Inflammatory macrophage (primary cell): Measurements from ENCODE around the gene IMPA2.
"Not testable (repeated sequence)": the region's sequence is repeated elsewhere in the genome, so short reads cannot be mapped to it uniquely, and the experiment has no call there.

ENCODE experiments used
- DNase-seq, 2 donors: peaks; one replicate each; pipeline ENCODE4 v3.0.0-alpha.2; 2020 to 2022

Gene IMPA2

GRCh38 chr18:12052866-12053265 lies 71.6 kb downstream of the IMPA2 start:
- no peak for DNase-seq

- DNase-seq: peak; percentile 64 to 86
These were observed 72.0 kb downstream of the IMPA2 start for GRCh38 chr18:12053289-12053688.

GRCh38 chr18:12056034-12056883 lies 75.0 kb downstream of the IMPA2 start:
- no peak for DNase-seq

GRCh38 chr18:12056884-12057402 lies 75.6 kb downstream of the IMPA2 start:
- DNase-seq: no peak

GRCh38 chr18:12057419-12058039 lies 76.2 kb downstream of the IMPA2 start:
- no peak for DNase-seq

GRCh38 chr18:12059334-12060181 lies 78.3 kb downstream of the IMPA2 start:
- DNase-seq: no peak

- no peak for DNase-seq
These were observed 79.0 kb downstream of the IMPA2 start for GRCh38 chr18:12060182-12060870.

GRCh38 chr18:12061685-12062084 lies 80.4 kb downstream of the IMPA2 start:
- DNase-seq: no peak

- no peak for DNase-seq
These were observed 81.7 kb downstream of the IMPA2 start for GRCh38 chr18:12062974-12063373.

- DNase-seq: no peak
These were observed 82.9 kb downstream of the IMPA2 start for GRCh38 chr18:12064086-12064763.

GRCh38 chr18:12065397-12065796 lies 84.1 kb downstream of the IMPA2 start:
- no peak for DNase-seq

GRCh38 chr18:12066910-12067511 lies 85.7 kb downstream of the IMPA2 start:
- no peak for DNase-seq

GRCh38 chr18:12067671-12068070 lies 86.4 kb downstream of the IMPA2 start:
- no peak for DNase-seq

- DNase-seq: not testable (repeated sequence)
These were observed 87.1 kb downstream of the IMPA2 start for GRCh38 chr18:12068316-12068949.

- DNase-seq: no peak
These were observed 87.6 kb downstream of the IMPA2 start for GRCh38 chr18:12068950-12069320.

- not testable (repeated sequence) for DNase-seq
These were observed 89.8 kb downstream of the IMPA2 start for GRCh38 chr18:12071066-12071465.

- peak; percentile 21 to 66 for DNase-seq
These were observed 91.7 kb downstream of the IMPA2 start for GRCh38 chr18:12072996-12073395.

GRCh38 chr18:12074736-12075135 lies 93.4 kb downstream of the IMPA2 start:
- DNase-seq: no peak

- peak in 1 of 2 donors; percentile 41 for DNase-seq
These were observed 95.3 kb downstream of the IMPA2 start for GRCh38 chr18:12076424-12077140.

- DNase-seq: not testable (repeated sequence)
These were observed 96.7 kb downstream of the IMPA2 start for GRCh38 chr18:12077994-12078393.
